ENCODE results near the gene VPS50.

VPS50 gene

GRCh38 chr7:93245525-93246432, 13.6 kb downstream of the VPS50 start:
- Histone ChIP-seq H3K27me3 (ENCODE audit: control insufficient read depth, insufficient read depth, low read length) (no peaks in the 10 kb centered on the region), H3K4me3 (ENCODE audit: low read length) (no peak overlapping the region), H3K36me3 (ENCODE audit: insufficient read depth, low read length) (no peaks in the 10 kb centered on the region), H3K9ac (ENCODE audit: low read depth, low read length) (peak overlapping the region; percentile 14), H3K4me2 (ENCODE audit: low read length) (peak overlapping the region; percentile 45), H3K9me3 (replicated peaks; ENCODE audit: low read length) (no peaks in the 10 kb centered on the region), H3K4me1 (ENCODE audit: control insufficient read depth, insufficient read depth, low read length) (peaks cover 16% of the 10 kb centered on the region)

- H3K4me1 ChIP-seq (ENCODE audit: control insufficient read depth, insufficient read depth, low read length): peaks cover 16% of the 10 kb centered on the region
- H3K4me2 ChIP-seq (ENCODE audit: low read length): no peak overlapping the region
- no peaks in the 10 kb centered on the region for H3K9me3 ChIP-seq (replicated peaks; ENCODE audit: low read length)
- H3K9ac ChIP-seq (ENCODE audit: low read depth, low read length): no peak overlapping the region
- no peaks in the 10 kb centered on the region for H3K36me3 ChIP-seq (ENCODE audit: insufficient read depth, low read length)
- no peak overlapping the region for H3K4me3 ChIP-seq (ENCODE audit: low read length)
- H3K27me3 ChIP-seq (ENCODE audit: control insufficient read depth, insufficient read depth, low read length): no peaks in the 10 kb centered on the region
These were observed 17.5 kb downstream of the VPS50 start for GRCh38 chr7:93249491-93250148.

- Histone ChIP-seq H3K36me3 (ENCODE audit: insufficient read depth, low read length) (no peaks in the 10 kb centered on the region), H3K9me3 (replicated peaks; ENCODE audit: low read length) (no peaks in the 10 kb centered on the region), H3K4me2 (ENCODE audit: low read length) (no peak overlapping the region), H3K4me1 (ENCODE audit: control insufficient read depth, insufficient read depth, low read length) (no peaks in the 10 kb centered on the region), H3K27me3 (ENCODE audit: control insufficient read depth, insufficient read depth, low read length) (no peaks in the 10 kb centered on the region), H3K9ac (ENCODE audit: low read depth, low read length) (no peak overlapping the region), H3K4me3 (ENCODE audit: low read length) (no peak overlapping the region)
These were observed 26.5 kb downstream of the VPS50 start for GRCh38 chr7:93258661-93259060.

- Histone ChIP-seq H3K4me3 (ENCODE audit: low read length) (no peak overlapping the region), H3K27me3 (ENCODE audit: control insufficient read depth, insufficient read depth, low read length) (no peaks in the 10 kb centered on the region), H3K4me1 (ENCODE audit: control insufficient read depth, insufficient read depth, low read length) (no peaks in the 10 kb centered on the region), H3K9me3 (replicated peaks; ENCODE audit: low read length) (no peaks in the 10 kb centered on the region), H3K36me3 (ENCODE audit: insufficient read depth, low read length) (no peaks in the 10 kb centered on the region), H3K4me2 (ENCODE audit: low read length) (no peak overlapping the region), H3K9ac (ENCODE audit: low read depth, low read length) (no peak overlapping the region)
These were observed 30.4 kb downstream of the VPS50 start for GRCh38 chr7:93262535-93262934.

- Histone ChIP-seq H3K9ac (ENCODE audit: low read depth, low read length) (no peak overlapping the region), H3K36me3 (ENCODE audit: insufficient read depth, low read length) (no peaks in the 10 kb centered on the region), H3K4me1 (ENCODE audit: control insufficient read depth, insufficient read depth, low read length) (no peaks in the 10 kb centered on the region), H3K4me2 (ENCODE audit: low read length) (no peak overlapping the region), H3K27me3 (ENCODE audit: control insufficient read depth, insufficient read depth, low read length) (no peaks in the 10 kb centered on the region), H3K9me3 (replicated peaks; ENCODE audit: low read length) (no peaks in the 10 kb centered on the region), H3K4me3 (ENCODE audit: low read length) (no peak overlapping the region)
These were observed 33.1 kb downstream of the VPS50 start for GRCh38 chr7:93265220-93265619.

- Histone ChIP-seq H3K36me3 (ENCODE audit: insufficient read depth, low read length) (peaks cover 16% of the 10 kb centered on the region), H3K4me1 (ENCODE audit: control insufficient read depth, insufficient read depth, low read length) (peaks cover 9% of the 10 kb centered on the region), H3K9ac (ENCODE audit: low read depth, low read length) (no peak overlapping the region), H3K27me3 (ENCODE audit: control insufficient read depth, insufficient read depth, low read length) (no peaks in the 10 kb centered on the region), H3K4me2 (ENCODE audit: low read length) (no peak overlapping the region), H3K9me3 (replicated peaks; ENCODE audit: low read length) (no peaks in the 10 kb centered on the region), H3K4me3 (ENCODE audit: low read length) (no peak overlapping the region)
These were observed 47.4 kb downstream of the VPS50 start for GRCh38 chr7:93279541-93279940.

- Histone ChIP-seq H3K9me3 (replicated peaks; ENCODE audit: low read length) (no peaks in the 10 kb centered on the region), H3K9ac (ENCODE audit: low read depth, low read length) (no peak overlapping the region), H3K4me3 (ENCODE audit: low read length) (no peak overlapping the region), H3K4me1 (ENCODE audit: control insufficient read depth, insufficient read depth, low read length) (peaks cover 1% of the 10 kb centered on the region), H3K27me3 (ENCODE audit: control insufficient read depth, insufficient read depth, low read length) (no peaks in the 10 kb centered on the region), H3K4me2 (ENCODE audit: low read length) (no peak overlapping the region), H3K36me3 (ENCODE audit: insufficient read depth, low read length) (no peaks in the 10 kb centered on the region)
These were observed 52.7 kb downstream of the VPS50 start for GRCh38 chr7:93284908-93285307.

GRCh38 chr7:93293229-93293628, 61.1 kb downstream of the VPS50 start:
- H3K9ac ChIP-seq (ENCODE audit: low read depth, low read length): no peak overlapping the region
- H3K27me3 ChIP-seq (ENCODE audit: control insufficient read depth, insufficient read depth, low read length): no peaks in the 10 kb centered on the region
- H3K4me1 ChIP-seq (ENCODE audit: control insufficient read depth, insufficient read depth, low read length): peaks cover 2% of the 10 kb centered on the region
- H3K4me3 ChIP-seq (ENCODE audit: low read length): no peak overlapping the region
- H3K9me3 ChIP-seq (replicated peaks; ENCODE audit: low read length): no peaks in the 10 kb centered on the region
- H3K4me2 ChIP-seq (ENCODE audit: low read length): no peak overlapping the region
- H3K36me3 ChIP-seq (ENCODE audit: insufficient read depth, low read length): no peaks in the 10 kb centered on the region

- H3K9me3 ChIP-seq (replicated peaks; ENCODE audit: low read length): no peaks in the 10 kb centered on the region
- H3K36me3 ChIP-seq (ENCODE audit: insufficient read depth, low read length): no peaks in the 10 kb centered on the region
- no peaks in the 10 kb centered on the region for H3K27me3 ChIP-seq (ENCODE audit: control insufficient read depth, insufficient read depth, low read length)
- no peak overlapping the region for H3K4me3 ChIP-seq (ENCODE audit: low read length)
- no peak overlapping the region for H3K9ac ChIP-seq (ENCODE audit: low read depth, low read length)
- peaks cover 12% of the 10 kb centered on the region for H3K4me1 ChIP-seq (ENCODE audit: control insufficient read depth, insufficient read depth, low read length)
- H3K4me2 ChIP-seq (ENCODE audit: low read length): no peak overlapping the region
These were observed 66.0 kb downstream of the VPS50 start for GRCh38 chr7:93298206-93298605.

- Histone ChIP-seq H3K4me2 (ENCODE audit: low read length) (no peak overlapping the region), H3K27me3 (ENCODE audit: control insufficient read depth, insufficient read depth, low read length) (no peaks in the 10 kb centered on the region), H3K4me3 (ENCODE audit: low read length) (no peak overlapping the region), H3K9ac (ENCODE audit: low read depth, low read length) (no peak overlapping the region), H3K9me3 (replicated peaks; ENCODE audit: low read length) (no peaks in the 10 kb centered on the region), H3K36me3 (ENCODE audit: insufficient read depth, low read length) (no peaks in the 10 kb centered on the region), H3K4me1 (ENCODE audit: control insufficient read depth, insufficient read depth, low read length) (peaks cover 12% of the 10 kb centered on the region)
These were observed 66.5 kb downstream of the VPS50 start for GRCh38 chr7:93298671-93299070.

- H3K4me3 ChIP-seq (ENCODE audit: low read length): no peak overlapping the region
- no peaks in the 10 kb centered on the region for H3K9me3 ChIP-seq (replicated peaks; ENCODE audit: low read length)
- no peak overlapping the region for H3K9ac ChIP-seq (ENCODE audit: low read depth, low read length)
- H3K4me2 ChIP-seq (ENCODE audit: low read length): no peak overlapping the region
- peaks cover 13% of the 10 kb centered on the region for H3K4me1 ChIP-seq (ENCODE audit: control insufficient read depth, insufficient read depth, low read length)
- H3K36me3 ChIP-seq (ENCODE audit: insufficient read depth, low read length): no peaks in the 10 kb centered on the region
- H3K27me3 ChIP-seq (ENCODE audit: control insufficient read depth, insufficient read depth, low read length): no peaks in the 10 kb centered on the region
These were observed 69.6 kb downstream of the VPS50 start for GRCh38 chr7:93301736-93302135.
